ENCODE measurements around the gene SRGAP3.

The SRGAP3 gene

DNA sequence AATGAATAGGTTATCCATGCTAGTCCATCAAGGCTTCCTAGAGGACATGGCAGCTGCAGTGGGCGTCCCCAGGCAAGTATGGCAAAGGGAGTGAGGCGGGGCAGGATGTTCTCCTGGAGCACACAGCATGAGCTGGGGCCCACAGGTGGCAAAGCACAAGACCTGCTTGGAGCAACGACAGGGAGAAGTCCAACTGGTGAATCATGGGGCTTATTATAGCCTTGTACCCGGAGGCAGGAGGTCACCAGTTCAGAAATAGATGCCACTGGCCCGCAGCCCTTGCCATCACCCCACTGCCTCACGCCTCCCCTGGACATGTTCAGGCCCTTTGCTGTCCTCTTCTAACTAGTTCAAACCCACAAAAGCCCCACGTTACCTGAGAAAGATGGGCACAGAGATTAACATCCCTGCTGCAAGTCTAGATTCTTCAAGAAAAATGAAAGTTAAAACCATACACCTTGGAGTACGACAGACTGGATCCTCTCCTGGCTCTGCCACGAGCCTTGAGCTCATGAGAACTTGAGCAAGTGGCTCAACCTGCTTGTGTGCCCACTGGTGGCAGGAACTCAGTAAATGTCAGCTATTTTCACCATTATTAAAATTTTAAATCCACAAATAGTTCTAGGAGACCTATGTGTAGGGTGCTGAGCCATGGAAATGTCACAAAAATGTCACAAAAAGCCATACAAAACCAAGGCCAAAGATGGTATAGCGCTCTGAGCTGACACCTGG lies 1.8 kb upstream of the SRGAP3 start:
- DNase-seq, result no peak

DNA sequence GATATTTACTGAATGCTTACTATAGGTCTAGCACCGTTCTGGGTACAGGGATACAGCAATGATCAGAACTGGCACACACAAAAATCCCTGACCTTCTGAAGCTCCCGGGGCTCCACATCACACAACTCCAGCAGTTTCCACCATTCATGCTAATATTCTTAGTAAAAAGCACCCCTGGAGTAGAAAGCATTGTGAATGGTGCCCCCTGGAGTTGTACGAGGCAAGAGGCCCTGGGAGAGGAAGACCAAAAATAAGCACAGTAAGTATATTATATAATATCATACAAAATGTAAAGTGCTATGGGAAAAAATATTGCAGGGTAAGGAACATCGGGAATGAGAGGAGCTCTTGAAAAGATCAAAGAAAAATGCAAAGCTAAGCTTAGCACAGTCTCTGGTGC lies 790 bp upstream of the SRGAP3 start:
- no peak for DNase-seq

DNA sequence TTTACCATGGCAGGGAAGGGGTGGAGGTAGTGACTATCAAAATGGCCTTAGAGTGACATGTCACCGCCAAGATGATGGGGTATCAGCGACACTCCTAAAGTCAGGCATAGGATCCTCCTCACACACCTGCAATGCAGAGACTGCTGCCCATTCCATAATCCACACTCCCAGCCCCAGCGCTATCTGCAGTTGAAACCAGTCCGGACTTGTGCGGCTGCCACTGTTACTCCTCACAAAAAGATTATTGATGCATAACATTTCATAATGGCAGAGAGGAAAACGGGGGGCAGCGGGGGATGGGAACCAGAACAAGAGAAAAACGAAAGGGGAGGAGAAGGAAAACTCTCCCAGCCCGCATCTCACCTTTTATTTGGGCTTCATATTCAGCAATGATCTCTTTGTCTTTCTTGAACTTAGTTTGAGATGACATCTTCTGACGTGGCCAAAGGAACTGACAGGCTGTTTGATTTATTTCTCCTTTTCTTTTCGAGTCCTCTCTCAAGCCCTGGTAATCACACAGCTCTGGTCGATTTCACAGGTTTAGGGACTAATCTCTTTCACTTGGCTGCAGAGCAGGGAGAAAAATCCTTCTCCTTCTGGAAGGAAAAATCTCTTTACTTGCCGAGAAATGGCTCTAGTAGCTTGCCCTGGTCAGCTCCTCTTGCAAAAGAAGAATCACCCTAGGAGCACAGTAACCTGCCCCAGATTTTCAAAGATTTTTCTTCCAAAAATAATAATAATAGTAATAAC lies 749 bp downstream of the SRGAP3 start:
- no peak for DNase-seq

DNA sequence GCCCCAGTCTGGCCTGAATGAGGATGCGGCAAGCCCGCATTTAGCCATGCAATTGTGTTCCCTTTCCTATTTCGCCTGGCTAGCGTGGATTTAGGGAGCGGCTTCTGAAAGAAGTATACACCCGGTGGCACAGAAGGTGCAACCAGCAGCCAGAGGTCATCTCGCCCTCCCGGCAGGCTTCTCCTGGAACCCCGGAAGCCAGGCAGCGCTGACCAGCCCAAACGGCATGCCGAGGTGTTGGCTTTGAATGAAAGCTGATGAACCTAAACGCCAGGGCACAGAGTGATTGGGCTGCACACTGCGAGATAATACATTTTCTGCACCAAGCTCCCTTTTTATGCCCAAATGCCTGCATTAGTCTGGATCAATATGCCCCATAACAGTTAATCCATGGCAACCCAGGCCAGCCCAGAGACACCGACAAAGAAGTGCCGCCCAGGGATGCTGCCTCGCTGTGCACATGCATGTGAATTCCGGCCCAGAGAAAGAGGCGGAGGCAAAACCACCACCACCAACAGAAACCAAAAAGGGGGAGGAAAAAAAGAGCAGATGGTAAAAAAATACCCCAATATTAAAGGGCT lies 1.4 kb downstream of the SRGAP3 start:
- DNase-seq, result no peak

DNA sequence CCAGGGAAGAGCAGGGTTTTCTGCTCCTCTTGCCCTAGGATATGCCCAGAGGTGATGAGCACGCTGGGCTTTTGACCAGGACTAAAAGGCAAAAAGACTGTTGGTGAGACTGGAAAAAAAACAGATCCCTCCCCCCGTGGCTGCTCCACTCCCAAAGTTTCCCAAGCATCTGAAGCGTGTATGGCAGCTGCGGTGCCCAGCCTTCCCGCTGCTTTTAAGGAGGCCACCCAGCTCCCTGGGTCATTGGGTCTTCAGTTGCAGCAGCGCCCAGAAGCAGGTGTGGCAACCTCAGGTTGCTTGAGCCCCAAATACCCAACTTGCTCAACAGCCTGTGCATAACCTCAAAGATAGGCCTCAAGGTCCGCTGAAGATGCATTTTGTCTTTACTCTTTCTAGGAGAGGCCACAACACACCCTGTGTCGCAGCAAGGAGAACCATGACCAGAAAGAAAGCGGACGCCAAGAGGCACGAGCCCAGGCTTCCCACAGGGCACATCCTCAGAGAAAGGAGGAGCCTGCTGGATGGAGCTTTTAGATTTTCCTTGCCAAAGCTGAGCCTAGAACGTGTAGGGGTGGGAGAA lies 2.0 kb downstream of the SRGAP3 start:
- no peak for DNase-seq

DNA sequence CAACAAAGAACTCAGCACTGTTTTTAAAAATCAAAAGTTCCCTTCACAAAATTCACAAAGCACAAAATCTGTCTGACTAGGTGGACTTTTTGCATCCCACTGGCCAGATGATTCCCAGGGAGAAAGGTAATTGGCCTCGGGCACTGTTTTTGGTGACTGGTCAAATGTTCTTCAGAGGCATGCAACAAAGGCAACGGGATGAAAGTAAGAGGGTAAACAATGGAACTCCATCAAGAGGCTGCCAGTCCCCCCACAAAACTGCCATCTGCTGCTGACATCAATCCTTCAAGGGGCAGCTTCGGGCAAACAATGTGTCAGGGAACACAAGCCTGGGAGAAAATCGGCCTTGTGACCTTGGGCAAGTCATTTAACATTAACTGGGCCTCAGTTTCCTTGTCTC lies 3.3 kb downstream of the SRGAP3 start:
- no peak for DNase-seq

DNA sequence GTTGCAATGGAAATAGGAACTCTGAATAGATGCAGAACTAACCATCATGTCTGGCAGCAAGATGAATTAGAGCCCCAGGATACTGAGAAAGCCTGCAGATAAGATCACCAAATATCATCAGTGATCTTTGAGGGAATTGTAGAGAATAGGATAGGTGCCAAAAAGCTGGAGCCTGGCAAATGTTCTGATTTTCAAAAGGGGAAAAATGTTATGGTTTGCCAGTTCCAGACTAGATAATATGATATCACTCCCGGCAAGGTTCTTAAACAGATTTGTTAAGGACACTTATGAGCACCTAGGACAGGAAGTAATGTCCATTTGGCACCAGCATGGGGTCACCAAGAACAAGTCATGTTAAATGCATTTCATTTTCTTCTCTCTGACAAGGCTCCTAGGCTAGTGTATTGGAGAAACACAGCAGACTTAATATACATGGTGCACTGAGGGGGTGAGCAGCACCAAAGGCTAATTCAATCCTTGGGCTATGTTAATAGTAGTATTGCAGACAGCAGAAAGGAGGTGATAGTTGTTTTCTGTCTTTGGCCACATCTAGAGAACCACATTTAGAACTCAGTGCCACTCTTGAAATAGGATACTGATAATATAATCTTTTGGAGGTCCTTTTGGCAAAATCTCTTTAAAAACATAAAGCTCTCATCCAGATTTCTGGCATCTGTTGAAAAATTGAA lies 4.8 kb downstream of the SRGAP3 start:
- DNase-seq, result no peak

DNA sequence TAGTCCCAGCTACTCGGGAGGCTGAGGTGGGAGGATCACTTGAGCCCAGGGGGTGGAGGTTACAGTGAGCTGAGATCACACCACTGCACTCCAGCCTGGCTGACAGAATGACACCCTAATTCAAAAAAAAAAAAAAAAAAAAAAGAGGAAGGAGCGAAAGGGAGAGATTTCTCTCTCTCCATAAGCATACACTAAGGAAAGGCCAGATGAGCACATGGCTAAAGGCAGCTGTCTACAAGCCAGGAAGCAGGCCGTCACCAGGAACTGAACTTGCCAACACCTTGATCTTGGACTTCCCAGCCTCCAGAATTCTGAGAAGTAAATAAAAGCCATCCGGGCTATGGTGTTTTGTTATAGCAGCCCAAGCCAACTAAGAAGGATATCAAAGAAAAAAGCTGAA lies 7.5 kb downstream of the SRGAP3 start:
- DNase-seq, result no peak

DNA sequence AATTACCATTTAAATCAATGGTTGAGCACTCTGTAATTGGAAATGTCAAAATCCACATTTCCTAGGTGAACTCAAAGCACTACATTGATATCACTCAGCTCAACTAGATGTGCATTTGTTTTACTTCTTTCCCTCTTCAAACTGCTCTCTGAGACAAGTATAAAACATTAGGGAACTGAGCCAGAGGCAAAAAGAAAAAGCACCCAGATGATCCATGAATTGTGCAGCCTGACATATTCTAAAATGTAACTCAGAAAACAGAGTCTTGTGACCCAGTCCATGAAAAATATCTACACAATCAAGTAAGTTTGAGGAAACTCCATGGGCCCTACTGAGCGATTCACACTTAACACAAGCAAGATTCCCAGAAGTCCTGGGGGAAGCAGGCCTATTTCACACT lies 9.8 kb downstream of the SRGAP3 start:
- no peak for DNase-seq

DNA sequence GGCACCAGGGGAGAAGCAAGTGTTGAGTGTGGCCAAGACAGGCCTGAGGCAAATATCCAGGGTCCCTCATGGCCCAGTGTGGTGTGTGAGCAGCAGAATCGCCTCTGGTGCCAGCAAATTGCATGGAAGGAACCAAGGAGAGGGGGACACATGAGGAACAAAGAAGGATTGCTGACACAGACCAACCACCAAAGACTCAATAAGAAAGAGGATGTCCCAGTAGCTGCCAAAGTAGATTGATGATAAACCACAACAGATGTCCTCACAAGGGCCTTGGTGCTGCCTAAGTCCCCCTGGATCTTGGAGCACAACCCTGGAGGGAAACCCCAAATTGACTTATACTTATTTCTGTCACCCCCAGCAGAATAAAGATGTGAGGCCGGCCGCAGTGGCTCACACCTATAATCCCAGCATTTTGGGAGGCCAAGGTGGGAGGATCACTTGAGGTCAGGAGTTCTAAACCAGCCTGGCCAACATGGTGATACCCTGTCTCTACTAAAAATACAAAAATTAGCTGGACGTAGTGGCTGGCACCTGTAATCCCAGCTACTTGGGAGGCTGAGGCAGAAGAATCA lies 10.6 kb downstream of the SRGAP3 start:
- no peak for DNase-seq

DNA sequence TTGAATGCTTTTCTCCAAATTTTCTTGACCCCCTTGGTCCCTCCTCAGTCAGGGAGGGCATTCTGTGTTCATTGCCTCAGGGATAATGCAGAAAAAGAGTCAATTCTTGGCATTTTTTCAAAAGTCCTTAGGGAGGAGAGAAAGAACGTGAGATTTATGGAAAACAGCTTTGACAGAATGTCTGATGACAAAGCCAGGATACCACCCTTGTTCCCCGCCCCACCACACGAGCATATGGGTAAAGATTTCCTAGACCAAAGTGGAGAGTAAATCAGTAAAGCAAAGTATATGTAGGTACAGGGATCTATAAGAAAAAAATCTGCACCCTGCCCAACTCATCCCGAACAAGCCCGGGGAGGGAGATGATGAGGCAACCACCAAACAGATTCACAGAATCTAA lies 11.2 kb downstream of the SRGAP3 start:
- DNase-seq, result no peak

DNA sequence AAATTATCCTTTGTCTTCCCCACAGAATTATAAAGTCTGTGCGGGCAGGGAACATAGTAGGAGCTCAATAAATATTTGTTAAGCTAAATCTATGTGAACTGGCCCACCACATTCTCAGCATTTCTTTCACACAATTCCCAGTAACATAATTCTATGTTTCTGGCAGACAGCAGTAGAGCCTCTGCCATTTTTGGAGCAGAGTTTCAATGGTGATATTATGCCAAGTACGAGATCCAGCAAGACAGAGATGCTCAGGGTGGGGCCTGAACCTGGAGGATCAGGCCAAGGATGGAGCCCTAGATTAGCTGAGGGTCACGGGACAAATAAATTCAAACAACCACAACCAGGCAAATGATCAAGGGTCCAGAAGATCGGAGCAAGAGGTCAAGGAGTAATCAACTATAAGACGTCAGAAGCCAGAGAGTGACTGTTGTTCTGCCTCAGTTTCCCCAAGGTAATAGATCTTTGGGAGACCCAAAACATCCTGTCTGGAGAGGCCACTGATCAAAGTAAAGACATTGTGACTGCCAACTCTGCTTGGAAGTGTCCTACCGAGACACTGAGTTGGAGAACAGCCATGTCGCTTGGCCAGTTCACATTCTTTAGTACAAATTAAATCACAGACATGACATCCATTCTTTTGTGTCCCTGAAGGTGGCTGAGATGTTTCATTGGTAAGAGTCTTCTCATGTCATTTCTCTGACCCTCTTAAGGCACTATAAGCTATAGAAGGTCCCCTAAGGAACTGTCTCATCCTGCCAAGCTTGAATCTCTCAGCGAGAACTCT lies 15.4 kb downstream of the SRGAP3 start:
- no peak for DNase-seq

DNA sequence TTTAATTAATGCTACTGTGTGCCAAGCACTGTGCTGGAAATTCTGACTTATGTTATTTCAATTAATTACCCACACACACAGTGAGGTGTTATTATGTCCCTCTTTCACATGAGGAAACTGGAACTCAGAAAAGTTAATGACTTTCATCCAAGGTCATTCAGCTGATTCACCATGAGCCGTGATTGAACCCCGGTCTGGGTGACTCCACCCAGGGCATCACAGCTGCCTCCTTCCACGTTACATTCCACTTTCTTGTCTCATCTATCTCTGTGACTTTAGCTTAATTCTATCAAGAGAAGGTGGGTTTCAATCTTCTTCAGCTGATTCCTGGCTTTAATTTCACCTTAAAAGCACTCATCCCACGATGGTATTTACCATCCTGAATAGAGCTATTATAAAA lies 16.3 kb downstream of the SRGAP3 start:
- no peak for DNase-seq

DNA sequence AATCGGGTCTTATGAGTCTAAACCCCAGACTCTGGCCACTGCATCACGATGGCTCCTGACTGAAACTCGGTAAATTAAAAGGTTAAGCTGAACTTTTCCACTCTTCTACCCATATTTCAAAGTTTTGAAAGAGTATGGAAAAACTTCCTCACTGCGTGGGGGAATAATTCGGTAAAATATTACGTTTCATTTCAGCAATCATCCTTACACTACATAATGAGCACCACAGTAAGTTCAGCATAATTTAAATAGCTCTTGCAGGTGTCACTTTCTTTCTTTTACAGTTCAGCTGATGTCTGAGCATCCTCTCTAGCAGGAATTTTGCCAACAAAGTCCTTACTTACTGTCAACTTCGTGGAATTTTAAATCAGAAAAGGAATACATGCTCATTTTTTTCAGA lies 17.5 kb downstream of the SRGAP3 start:
- no peak for DNase-seq

DNA sequence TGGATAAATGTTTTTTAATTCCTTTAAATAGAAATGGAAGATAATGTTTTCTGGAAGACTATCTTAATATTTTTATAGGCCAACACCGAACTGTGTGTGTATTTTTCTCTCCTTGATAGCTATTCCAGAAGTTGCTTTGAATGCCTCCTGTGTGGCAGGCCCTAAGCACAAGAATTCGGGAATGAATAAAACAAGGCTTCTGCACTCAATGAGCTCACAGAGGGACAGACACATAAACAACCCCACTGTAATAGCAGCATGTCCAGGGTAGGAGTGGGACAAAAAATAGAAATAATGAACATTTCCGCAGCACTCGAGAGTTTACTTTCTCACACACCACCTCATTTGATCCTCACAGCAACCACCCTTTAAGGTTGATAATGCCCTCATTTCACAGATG lies 18.0 kb downstream of the SRGAP3 start:
- no peak for DNase-seq

DNA sequence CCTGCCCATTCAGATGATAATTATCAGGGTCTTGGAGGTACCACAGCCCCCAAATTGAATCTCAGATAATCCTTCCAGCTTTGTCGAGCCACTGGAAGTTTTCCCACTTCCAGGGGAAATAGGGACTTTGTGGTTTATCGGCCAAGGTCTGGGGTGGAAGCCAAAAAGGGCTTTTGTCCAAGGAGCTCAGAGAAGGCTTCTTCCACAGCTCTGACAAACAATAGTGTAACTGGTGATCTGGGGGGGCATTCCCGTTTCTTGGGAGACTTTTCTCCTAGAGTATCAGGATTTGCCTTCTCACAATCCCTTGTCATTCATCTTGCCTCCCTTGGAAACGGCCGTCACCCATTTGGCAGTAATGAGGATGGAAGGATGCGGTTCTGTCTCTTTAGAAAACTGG lies 18.4 kb downstream of the SRGAP3 start:
- no peak for DNase-seq

DNA sequence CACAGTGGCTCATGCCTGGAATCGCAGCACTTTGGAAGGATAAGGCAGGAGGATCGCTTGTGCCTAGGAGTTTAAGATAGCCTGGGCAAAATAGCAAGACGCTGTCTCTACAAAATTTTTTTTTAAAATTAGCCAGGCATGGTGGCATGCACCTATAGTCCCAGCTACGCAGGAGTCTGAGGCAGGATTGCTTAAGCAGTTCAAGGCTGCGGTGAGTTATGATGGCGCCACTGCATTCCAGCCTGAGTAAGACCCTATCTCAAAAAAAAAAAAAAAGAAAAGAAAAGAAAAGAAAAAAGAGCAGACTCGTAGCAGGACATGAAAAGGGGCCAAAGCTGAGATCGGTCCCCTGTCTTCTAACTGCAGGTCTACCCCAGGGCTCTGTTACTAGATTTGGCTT lies 18.9 kb downstream of the SRGAP3 start:
- no peak for DNase-seq

DNA sequence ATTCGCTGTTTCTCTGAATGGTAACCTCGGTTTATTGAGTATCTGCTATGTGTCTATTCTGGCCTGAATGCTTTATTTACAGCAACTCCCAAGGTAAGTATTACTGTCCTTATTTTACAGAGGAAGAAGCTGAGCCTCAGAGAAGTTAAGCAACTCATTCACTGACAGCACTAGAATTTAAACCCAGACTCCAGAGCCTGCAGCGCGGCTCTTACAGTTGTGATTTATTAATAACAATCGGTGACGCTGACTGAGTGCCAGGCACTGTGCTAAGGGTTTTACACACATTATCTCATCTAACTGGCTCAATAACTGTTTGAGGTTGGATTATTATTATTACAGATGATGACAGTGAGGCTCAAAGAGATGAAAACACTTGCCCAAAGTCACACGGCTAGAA lies 19.6 kb downstream of the SRGAP3 start:
- DNase-seq, result no peak

DNA sequence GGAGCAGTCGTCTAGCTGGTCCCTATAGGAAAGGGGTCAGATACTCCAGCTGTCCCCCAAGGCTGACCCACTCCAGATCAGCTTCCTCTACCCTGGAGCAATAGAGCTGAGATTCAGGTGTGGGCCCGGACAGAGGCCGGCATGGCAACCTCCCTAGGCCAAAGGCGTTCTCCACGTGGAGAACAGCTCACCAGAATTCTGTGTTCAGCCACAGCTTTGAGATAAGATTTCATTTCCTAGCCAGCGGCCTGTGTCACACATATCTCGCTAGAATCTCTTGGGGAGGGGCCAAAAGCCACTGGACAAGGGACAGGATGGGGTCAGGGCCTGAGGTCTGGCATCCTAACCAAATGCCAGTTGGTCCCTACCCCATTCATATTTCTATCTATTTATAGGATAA lies 20.1 kb downstream of the SRGAP3 start:
- no peak for DNase-seq

DNA sequence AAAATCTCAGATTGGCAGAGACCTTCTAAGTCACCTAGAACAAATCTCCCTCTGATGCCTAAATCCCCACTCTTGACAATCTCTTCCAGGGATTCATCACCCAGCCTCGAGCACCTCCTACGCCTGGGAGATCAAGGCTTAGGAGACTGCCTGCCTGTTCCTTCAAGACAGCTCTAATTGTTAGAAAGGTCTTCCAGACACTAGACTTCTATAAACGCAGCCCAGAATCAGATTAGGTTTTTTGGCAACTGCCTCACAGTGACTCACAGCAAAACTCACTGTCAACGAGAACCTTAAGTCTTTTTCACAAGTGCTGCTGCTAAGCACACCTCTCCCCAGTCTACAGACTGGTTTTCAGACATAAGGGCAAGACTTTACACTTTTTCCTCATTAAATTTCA lies 23.1 kb downstream of the SRGAP3 start:
- DNase-seq, result no peak

DNA sequence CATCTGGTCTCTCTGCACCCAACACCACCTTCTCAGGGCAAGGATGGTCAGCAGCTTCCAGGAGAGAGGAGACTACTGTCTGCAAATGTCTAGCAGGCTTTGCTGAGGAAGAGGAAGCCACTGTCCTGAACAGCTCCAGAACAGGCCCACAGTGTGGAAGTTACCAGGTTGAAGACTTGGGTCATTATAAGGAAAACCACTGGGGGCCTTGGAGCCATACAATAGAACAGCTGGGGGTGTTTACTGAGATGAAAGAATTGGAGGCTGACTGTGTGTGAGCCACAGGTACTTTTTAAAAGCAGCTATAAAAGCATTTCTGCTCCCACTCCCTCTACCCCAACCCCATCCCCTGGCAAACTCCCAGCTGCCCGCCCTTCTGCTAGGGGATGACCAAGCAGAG lies 24.2 kb downstream of the SRGAP3 start:
- no peak for DNase-seq

DNA sequence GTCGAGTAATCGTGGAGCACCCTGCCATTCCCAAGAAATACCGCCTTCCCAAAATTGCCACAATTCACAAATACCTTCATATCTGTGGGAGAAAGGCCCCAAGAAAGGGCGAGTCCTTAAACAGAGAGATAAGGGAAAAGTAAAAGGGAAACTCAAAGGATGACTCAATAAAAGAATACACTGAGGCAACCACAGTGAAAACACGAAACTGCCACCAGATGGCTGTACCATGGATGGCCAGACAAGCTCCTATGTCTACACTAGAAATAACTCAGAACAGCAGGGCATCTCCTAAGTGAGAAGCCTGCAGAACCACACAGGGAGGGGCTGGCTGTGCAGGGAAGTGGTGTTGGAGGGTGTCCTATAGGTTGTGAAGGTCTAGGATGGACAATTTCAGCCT lies 25.0 kb downstream of the SRGAP3 start:
- no peak for DNase-seq

Data from activated CD4-positive, alpha-beta T cell treated with anti-CD3 and anti-CD28 coated beads for 1 hour (primary cell).